A549 (cell line): ENCODE results near the gene RGS14. TPM values are rescaled to one million over a fixed set of nuclear protein-coding genes. Genes with fewer than 3 reads are reported as not detected.
"Not testable (repeated sequence)": the region's sequence is repeated elsewhere in the genome, so short reads cannot be mapped to it uniquely, and the experiment has no call there.

ENCODE experiments used
- ATAC-seq, 2 experiments: fragments of 200-7000 bp in 1 of 2; fragments of >200 bp in 1 of 2; cut with Nextera tagmentation in 1 of 2; cut with Tn5 transposase in 1 of 2; 3 replicates each; pipeline versions ENCODE4 v1.8.0 to v1.9.1; 2018 to 2020; ENCODE audit warnings: mild to moderate bottlenecking in 1 of 2, moderate library complexity in 1 of 2
- CTCF ChIA-PET: fragments of 300-600 bp; sonication (Branson Sonifier 250); formaldehyde crosslinking; extraction: SDS; loops from one replicate; lab custom pipeline; 2021; ENCODE audit warnings: antibody characterized with exemption, inconsistent platforms; lab: Yijun Ruan, JAX
- POLR2A ChIA-PET: fragments of 350-600 bp; formaldehyde crosslinking; extraction: SDS; loops from one replicate; lab custom pipeline; 2021; ENCODE audit warnings: antibody characterized with exemption, inconsistent platforms; lab: Yijun Ruan, JAX
- DNase-seq, 2 experiments: peaks; one replicate each; pipeline versions ENCODE4 v3.0.0 to v3.0.0-alpha.2; 2011 to 2016; ENCODE audit warnings: low read depth in 1 of 2, low spot score in 1 of 2
- FAIRE-seq: peaks from 2 replicates; lab custom pipeline; 2011; peaks lifted over from hg19 to GRCh38; lab: Jason Lieb, UNC
- H3K27ac ChIP-seq, 2 experiments: fragments of >200 bp; sonication (Bioruptor Twin); formaldehyde crosslinking; 3 replicates each; pipeline ENCODE4 v1.5.1; 2016 to 2017
- H3K4me1 ChIP-seq: fragments of >200 bp; sonication (Bioruptor Twin); formaldehyde crosslinking; 3 replicates; pipeline ENCODE4 v1.6.1; 2016
- H3K4me2 ChIP-seq: fragments of >200 bp; sonication (Bioruptor Twin); formaldehyde crosslinking; 3 replicates; pipeline ENCODE4 v1.6.1; 2016
- H3K4me3 ChIP-seq: fragments of >200 bp; sonication (Bioruptor Twin); formaldehyde crosslinking; 3 replicates; pipeline ENCODE4 v1.5.1; 2016
- H3K9me3 ChIP-seq: fragments of >200 bp; sonication (Bioruptor Twin); formaldehyde crosslinking; 3 replicates; pipeline ENCODE4 v1.6.1; 2016
- ATOH8 ChIP-seq: fragments of 250-450 bp; sonication (Bioruptor Pico); IDR thresholded peaks from 2 replicates; pipeline ENCODE4 v1.5.0; 2020; ENCODE audit warnings: low read depth, mild to moderate bottlenecking, moderate library complexity
- CBX8 ChIP-seq: fragments of 200-600 bp; sonication (generic); IDR thresholded peaks from 2 replicates; pipeline ENCODE4 v1.6.1; 2016
- EHMT2 ChIP-seq: fragments of 200-600 bp; sonication (generic); IDR thresholded peaks from 2 replicates; pipeline ENCODE4 v1.6.1; 2016; ENCODE audit warnings: antibody characterized with exemption, low read depth, mild to moderate bottlenecking, moderate library complexity
- FOSL2 ChIP-seq, 2 experiments: fragments of 450-650 bp in 1 of 2; fragments of >200 bp in 1 of 2; sonication (Bioruptor Twin) in 1 of 2; formaldehyde crosslinking; IDR thresholded peaks; 2 replicates each; pipeline versions ENCODE4 v1.5.0 to v1.6.1; 2016 to 2020; ENCODE audit warnings: mild to moderate bottlenecking in 1 of 2, moderate library complexity in 1 of 2
- HDAC2 ChIP-seq: fragments of 200-600 bp; sonication (generic); IDR thresholded peaks from 2 replicates; pipeline ENCODE4 v1.6.1; 2016
- JUNB ChIP-seq: fragments of >200 bp; sonication (Bioruptor Twin); formaldehyde crosslinking; IDR thresholded peaks from 2 replicates; pipeline ENCODE4 v1.6.1; 2016
- KDM5A ChIP-seq: fragments of 200-600 bp; sonication (generic); IDR thresholded peaks from 2 replicates; pipeline ENCODE4 v1.6.1; 2016; ENCODE audit warnings: antibody characterized with exemption, mild to moderate bottlenecking
- MAFK ChIP-seq: fragments of 450-650 bp; IDR thresholded peaks from 2 replicates; pipeline ENCODE4 v1.6.1; 2014; ENCODE audit not compliant: partially characterized antibody
- POLR2AphosphoS2 ChIP-seq: conservative IDR thresholded peaks from 2 replicates; pipeline ENCODE4 v1.6.1; 2012; ENCODE audit warnings: low read length, improper control_type of control experiment, inconsistent platforms
- RARB ChIP-seq: fragments of 250-450 bp; sonication (Bioruptor Pico); IDR thresholded peaks from 2 replicates; pipeline ENCODE4 v1.8.0; 2021; ENCODE audit warnings: mild to moderate bottlenecking, moderate library complexity
- REST ChIP-seq: fragments of 200-600 bp; sonication (generic); IDR thresholded peaks from 2 replicates; pipeline ENCODE4 v1.6.1; 2016; ENCODE audit warnings: antibody characterized with exemption, mild to moderate bottlenecking, moderate library complexity
- RFX5 ChIP-seq: fragments of 450-650 bp; IDR thresholded peaks from 2 replicates; pipeline ENCODE4 v1.7.1; 2014; ENCODE audit warnings: antibody characterized with exemption, mild to moderate bottlenecking, moderate library complexity
- SREBF2 ChIP-seq: fragments of 450-650 bp; IDR thresholded peaks from 2 replicates; pipeline ENCODE4 v1.6.1; 2014; ENCODE audit warnings: mild to moderate bottlenecking, moderate library complexity
- TP53 ChIP-seq: fragments of 250-450 bp; sonication (Bioruptor Pico); IDR thresholded peaks from 2 replicates; pipeline ENCODE4 v1.5.0; 2021; ENCODE audit warnings: mild to moderate bottlenecking, moderate library complexity
- ZNF302 ChIP-seq: fragments of 250-450 bp; sonication (Bioruptor Pico); IDR thresholded peaks from 2 replicates; pipeline ENCODE4 v1.9.0; 2021; ENCODE audit warnings: inconsistent platforms, mild to moderate bottlenecking, moderate library complexity
- WGBS: methylation state at CpG from one replicate; pipeline ENCODE4 v1.1.6; 2017; ENCODE audit errors: missing lambda C conversion rate; 5-methylcytosine and 5-hydroxymethylcytosine counted together
- polyA plus RNA-seq, 4 experiments: library from polyadenylated mRNA; depleted of rRNA in 3 of 4; stranded (reverse); fragments of >200 nt; fragmentation: RNase III in 1 of 4; extraction: RNeasy Plus Mini Kit Qiagen cat#74134 plus additional on column Dnase treatment in 1 of 4; gene quantifications; 2 replicates in 3 of 4; 3 replicates in 1 of 4; pipeline ENCODE4 v1.2.3, GENCODE V29; 2011 to 2017
- TF ChIP-seq, protein P1 (sequence below): IDR thresholded peaks from 2 replicates; pipeline ENCODE4 v1.6.1; 2012

RGS14 gene
- polyA plus RNA-seq, 2 of the 4 experiments (the other 2 are of a cell fraction), result 3.9 to 8.4 TPM

- FAIRE-seq, result no peak
- H3K4me1 ChIP-seq, result peaks cover 13% of the 10 kb centered on the region; the same call in 2 of the 3 replicates
- no peak overlapping the region for H3K4me3 ChIP-seq
- TF ChIP-seq CBX8 (no peak), SREBF2 (no peak)
- TF ChIP-seq, all 56 proteins: peak for 0
- ChIA-PET CTCF (interaction anchor here (1.1 to 4.8 kb wide), 3 partner anchors 12 to 45 kb away, joined by 3 to 30 read pairs (median 13); no protein-coding TSS in a partner anchor), POLR2A (no interaction called here)
- DNase-seq, result no peak
- Histone ChIP-seq H3K9me3 (peaks cover 4% of the 10 kb centered on the region; the same call in 1 of the 3 replicates), H3K4me2 (no peak overlapping the region), H3K27ac (no peak overlapping the region)
- WGBS, result 61% methylated on average over 4 of the region's 5 CpGs
- no peak for ATAC-seq
Observed at GRCh38 chr5:177358370-177358819, 671 bp downstream of the RGS14 start.

- TF ChIP-seq REST (no peak), FOSL2 (IDR thresholded peaks at IDR 0.05) (no peak), FOSL2 (CRISPR knock-in tag; IDR thresholded peaks at IDR 0.05) (no peak), POLR2AphosphoS2 (no peak), ZNF302 (CRISPR knock-in tag) (no peak), KDM5A (no peak), SREBF2 (no peak), EHMT2 (no peak), HDAC2 (no peak), RFX5 (no peak), TP53 (no peak), MAFK (no peak), JUNB (no peak)
- TF ChIP-seq, protein P1, sequence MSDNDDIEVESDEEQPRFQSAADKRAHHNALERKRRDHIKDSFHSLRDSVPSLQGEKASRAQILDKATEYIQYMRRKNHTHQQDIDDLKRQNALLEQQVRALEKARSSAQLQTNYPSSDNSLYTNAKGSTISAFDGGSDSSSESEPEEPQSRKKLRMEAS, result no peak
- TF ChIP-seq, all 56 proteins: peak for 0
- 62% methylated on average over 3 of the region's 6 CpGs for WGBS
- Histone ChIP-seq H3K27ac (no peak overlapping the region), H3K4me1 (peaks cover 6% of the 10 kb centered on the region; the same call in 2 of the 3 replicates), H3K4me3 (no peak overlapping the region), H3K4me2 (no peak overlapping the region), H3K9me3 (peaks cover 4% of the 10 kb centered on the region; the same call in 1 of the 3 replicates)
- DNase-seq, result no peak
- ChIA-PET CTCF (interaction anchor here (1.1 to 4.8 kb wide), 5 partner anchors 11 to 44 kb away, joined by 3 to 30 read pairs (median 7); no protein-coding TSS in a partner anchor), POLR2A (no interaction called here)
- no peak for FAIRE-seq
- no peak for ATAC-seq
Observed at GRCh38 chr5:177359451-177359851, 1.7 kb downstream of the RGS14 start.

- DNase-seq (no peak), ATAC-seq (no peak), FAIRE-seq (no peak)
- Histone ChIP-seq H3K9me3 (peaks cover 4% of the 10 kb centered on the region; the same call in 1 of the 3 replicates), H3K27ac (no peak overlapping the region), H3K4me1 (peaks cover 3% of the 10 kb centered on the region; the same call in 1 of the 3 replicates), H3K4me2 (no peak overlapping the region), H3K4me3 (no peak overlapping the region)
- CTCF ChIA-PET, result interaction anchor here (1.1 to 4.8 kb wide), 4 partner anchors 10 to 44 kb away, joined by 3 to 30 read pairs (median 10); no protein-coding TSS in a partner anchor
- WGBS, result 63% methylated on average over 3 of the region's 3 CpGs
- TF ChIP-seq RFX5 (no peak), HDAC2 (no peak), RARB (no peak), ATOH8 (no peak)
- POLR2A ChIA-PET, result no interaction called here
Observed at GRCh38 chr5:177359860-177360259, 2.1 kb downstream of the RGS14 start.

GRCh38 chr5:177360740-177361139 lies 3.0 kb downstream of the RGS14 start:
- not testable (repeated sequence) for H3K27ac ChIP-seq, H3K4me1 ChIP-seq, DNase-seq, H3K9me3 ChIP-seq, FAIRE-seq, H3K4me3 ChIP-seq, ATAC-seq, H3K4me2 ChIP-seq
- ChIA-PET POLR2A (interaction anchor here (1.1 to 2.1 kb wide), 2 partner anchors 9 to 10 kb away, joined by 4 to 6 read pairs; partner anchors contain the start of gene LMAN2), CTCF (interaction anchor here (0.5 to 4.8 kb wide), 14 partner anchors 9 to 247 kb away, joined by 3 to 30 read pairs (median 4); partner anchors contain the start of gene LMAN2)
- 89% methylated on average over 7 of the region's 7 CpGs for WGBS
